ENCODE results near the gene USP36. TPM values are rescaled to one million over a fixed set of nuclear protein-coding genes. Genes with fewer than 3 reads are reported as not detected.

Gene USP36
- total RNA-seq, 1 donor from 2014 or later: 21.6 TPM

GRCh38 chr17:78864117-78864516 lies 23.5 kb upstream of the USP36 start:
- TF ChIP-seq CTCF (IDR thresholded peaks at IDR 0.05; ENCODE audit: insufficient read depth, low read length, severe bottlenecking): no peak
- H3K4me3 ChIP-seq (ENCODE audit: low read depth, low read length): no peak overlapping the region
- no peak for FAIRE-seq
- no peaks in the 10 kb centered on the region for H3K27me3 ChIP-seq (ENCODE audit: control insufficient read depth, insufficient read depth, low read length)
- H3K36me3 ChIP-seq (ENCODE audit: control insufficient read depth, insufficient read depth, low read length): no peaks in the 10 kb centered on the region
- DNase-seq (ENCODE audit: low read depth): no peak

GRCh38 chr17:78862073-78863023 lies 21.7 kb upstream of the USP36 start:
- DNase-seq (ENCODE audit: low read depth) (peak; percentile 76), FAIRE-seq (no peak)
- no peak overlapping the region for H3K4me3 ChIP-seq (ENCODE audit: low read depth, low read length)
- H3K36me3 ChIP-seq (ENCODE audit: control insufficient read depth, insufficient read depth, low read length): no peaks in the 10 kb centered on the region
- no peaks in the 10 kb centered on the region for H3K27me3 ChIP-seq (ENCODE audit: control insufficient read depth, insufficient read depth, low read length)
- TF ChIP-seq CTCF (IDR thresholded peaks at IDR 0.05; ENCODE audit: insufficient read depth, low read length, severe bottlenecking): no peak

GRCh38 chr17:78861229-78861628 lies 20.6 kb upstream of the USP36 start:
- FAIRE-seq: no peak
- Histone ChIP-seq H3K36me3 (ENCODE audit: control insufficient read depth, insufficient read depth, low read length) (no peaks in the 10 kb centered on the region), H3K4me3 (ENCODE audit: low read depth, low read length) (no peak overlapping the region), H3K27me3 (ENCODE audit: control insufficient read depth, insufficient read depth, low read length) (no peaks in the 10 kb centered on the region)
- TF ChIP-seq CTCF (IDR thresholded peaks at IDR 0.05; ENCODE audit: insufficient read depth, low read length, severe bottlenecking): no peak
- no peak for DNase-seq (ENCODE audit: low read depth)

GRCh38 chr17:78859051-78859450 lies 18.4 kb upstream of the USP36 start:
- no peaks in the 10 kb centered on the region for H3K36me3 ChIP-seq (ENCODE audit: control insufficient read depth, insufficient read depth, low read length)
- H3K27me3 ChIP-seq (ENCODE audit: control insufficient read depth, insufficient read depth, low read length): no peaks in the 10 kb centered on the region
- DNase-seq (ENCODE audit: low read depth) (no peak), FAIRE-seq (no peak)
- TF ChIP-seq CTCF (IDR thresholded peaks at IDR 0.05; ENCODE audit: insufficient read depth, low read length, severe bottlenecking): no peak
- no peak overlapping the region for H3K4me3 ChIP-seq (ENCODE audit: low read depth, low read length)

- Histone ChIP-seq H3K27me3 (ENCODE audit: control insufficient read depth, insufficient read depth, low read length) (no peaks in the 10 kb centered on the region), H3K4me3 (ENCODE audit: low read depth, low read length) (no peak overlapping the region), H3K36me3 (ENCODE audit: control insufficient read depth, insufficient read depth, low read length) (no peaks in the 10 kb centered on the region)
- DNase-seq (ENCODE audit: low read depth): no peak
- no peak for TF ChIP-seq CTCF (IDR thresholded peaks at IDR 0.05; ENCODE audit: insufficient read depth, low read length, severe bottlenecking)
- no peak for FAIRE-seq
Measured at GRCh38 chr17:78857266-78857665, 16.7 kb upstream of the USP36 start.
